ENCODE data around the gene GHRH.
A peak's percentile ranks its signal among the peaks of the same experiment; 100 is the strongest.

Gene GHRH

DNA sequence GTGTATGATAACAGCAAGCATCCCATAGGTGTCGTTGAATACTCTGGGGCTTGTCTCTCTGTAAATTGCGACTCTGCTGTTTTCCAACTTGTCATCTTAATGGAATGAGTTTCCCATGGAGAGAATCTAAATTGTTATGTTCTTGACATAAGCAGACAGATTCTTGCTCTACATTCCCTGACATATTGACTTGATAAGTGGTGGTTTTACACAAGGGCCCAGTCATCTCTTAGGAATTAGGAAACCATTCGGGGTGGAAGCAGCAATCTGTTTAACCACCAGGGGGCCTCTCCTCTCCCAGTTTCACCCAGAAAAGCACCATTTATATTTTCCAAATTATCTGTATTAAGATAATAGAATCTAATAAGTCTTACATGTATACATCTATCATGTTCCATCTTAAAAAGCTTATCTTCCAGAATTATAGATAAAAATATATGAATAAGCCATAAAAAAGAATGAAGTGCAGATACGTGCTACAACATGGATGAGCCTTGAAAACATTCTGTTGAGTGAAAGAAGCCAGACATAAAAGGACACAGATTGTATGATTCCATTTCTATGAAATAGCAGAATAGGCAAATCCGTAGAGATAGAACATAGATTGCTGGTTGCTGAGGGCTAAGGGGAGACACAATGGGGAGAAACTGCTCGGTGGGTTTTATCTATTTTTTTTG lies 59.2 kb downstream of the GHRH start:
- peak; percentile 58 for FAIRE-seq

GRCh38 chr20:37201827-37202162 lies 59.8 kb downstream of the GHRH start:
- FAIRE-seq = no peak
